ENCODE results near the gene PLEKHM2. TPM values are rescaled to one million over a fixed set of nuclear protein-coding genes. Genes with fewer than 3 reads are reported as not detected.

The PLEKHM2 gene
- 10 to 100 TPM; 34.4 to 81.1 (median 50.0) TPM for total RNA-seq

DNA sequence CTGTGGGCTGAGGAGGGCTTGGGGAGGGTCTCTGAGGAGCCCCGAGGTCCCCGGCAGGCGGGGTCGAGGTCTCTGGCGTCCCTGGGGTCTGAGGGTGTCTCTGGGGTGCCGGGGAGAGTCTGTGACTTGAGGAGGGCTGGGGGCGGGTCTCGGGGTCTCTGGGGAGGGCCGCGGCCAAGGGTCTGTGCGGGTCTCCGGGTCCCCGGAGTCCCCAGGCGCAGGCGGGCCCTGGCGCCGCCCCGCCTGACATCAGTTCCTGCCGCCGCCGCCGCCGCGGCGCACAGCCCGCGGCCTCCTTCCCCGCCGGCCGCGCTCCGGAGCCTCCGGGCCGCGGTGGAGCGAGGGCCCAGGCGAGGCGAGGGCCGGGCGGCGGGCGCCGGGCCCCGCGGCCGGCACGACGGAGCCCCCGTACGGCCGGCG, at the start of gene PLEKHM2:
Gene PLEKHM2 (plus strand): TSS at position 279 of the 420 bp plus-strand sequence. CDS start 239 bp downstream, outside the sequence.
- DNase-seq (ENCODE audit: low spot score) (no peak), ATAC-seq (ENCODE audit: low FRiP score) (no peak)
- no peak for TF ChIP-seq CTCF (IDR thresholded peaks at IDR 0.05)

GRCh38 chr1:15636436-15636835, 47.7 kb upstream of the PLEKHM2 start:
- ATAC-seq (ENCODE audit: low FRiP score) (no peak), DNase-seq (ENCODE audit: low spot score) (no peak)
- TF ChIP-seq CTCF (IDR thresholded peaks at IDR 0.05), result no peak

GRCh38 chr1:15637826-15638225, 46.3 kb upstream of the PLEKHM2 start:
- DNase-seq (ENCODE audit: low spot score) (no peak), ATAC-seq (ENCODE audit: low FRiP score) (no peak)
- no peak for TF ChIP-seq CTCF (IDR thresholded peaks at IDR 0.05)

GRCh38 chr1:15639262-15639661, 44.9 kb upstream of the PLEKHM2 start:
- ATAC-seq (ENCODE audit: low FRiP score) (no peak), DNase-seq (ENCODE audit: low spot score) (no peak)
- no peak for TF ChIP-seq CTCF (IDR thresholded peaks at IDR 0.05)

DNA sequence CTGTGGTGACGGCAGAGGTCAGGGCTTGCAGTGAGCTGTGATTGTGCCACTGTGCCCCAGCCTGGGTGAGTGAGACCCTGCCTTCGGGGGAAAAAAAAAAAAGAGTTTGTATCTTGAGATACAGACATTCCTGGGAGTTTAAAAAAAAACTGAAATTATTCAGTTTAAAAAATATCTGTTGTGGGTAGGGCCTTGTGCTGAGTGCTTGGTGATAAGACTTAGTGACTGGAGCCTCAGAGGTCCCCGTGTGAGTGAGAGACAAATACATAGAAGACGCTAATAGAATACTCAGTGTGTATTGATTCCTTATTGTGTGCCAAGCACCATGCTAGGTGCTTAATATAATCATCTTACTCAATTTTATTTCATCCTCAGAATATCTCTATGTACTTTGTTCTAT, 44.2 kb upstream of the PLEKHM2 start:
- ATAC-seq (ENCODE audit: low FRiP score), result no peak
- TF ChIP-seq CTCF (IDR thresholded peaks at IDR 0.05), result no peak
- DNase-seq (ENCODE audit: low spot score), result no peak

DNA sequence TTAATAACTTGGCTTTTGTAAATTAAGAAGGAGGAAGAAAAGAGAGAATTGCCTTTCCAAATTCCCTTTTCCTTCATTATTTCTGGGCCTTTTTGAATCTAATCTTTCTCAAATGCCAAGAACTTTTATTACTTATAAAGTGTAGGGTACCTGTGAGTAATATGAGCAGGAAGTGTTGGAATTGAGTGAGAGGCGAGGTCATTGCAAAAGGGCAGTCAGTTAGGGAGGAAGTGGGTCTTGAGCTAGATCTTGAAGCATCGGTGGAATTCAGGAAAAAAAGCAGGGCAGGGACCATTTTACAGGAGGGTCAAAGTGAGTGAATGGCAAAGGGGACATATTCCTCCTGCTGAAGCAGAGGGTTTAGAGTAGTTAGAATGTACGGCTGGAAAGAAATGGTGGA, 43.5 kb upstream of the PLEKHM2 start:
- no peak for TF ChIP-seq CTCF (IDR thresholded peaks at IDR 0.05)
- ATAC-seq (ENCODE audit: low FRiP score), result no peak

GRCh38 chr1:15649937-15650336, 34.2 kb upstream of the PLEKHM2 start:
- DNase-seq (ENCODE audit: low spot score) (no peak), ATAC-seq (ENCODE audit: low FRiP score) (no peak)
- TF ChIP-seq CTCF (IDR thresholded peaks at IDR 0.05), result no peak

More for the DNA sequence above, 43.5 kb upstream of the PLEKHM2 start:
- DNase-seq (ENCODE audit: low spot score), result no peak
